WTC11 (cell line): ENCODE measurements around the gene LYPD6B. TPM values are rescaled to one million over a fixed set of nuclear protein-coding genes. Genes with fewer than 3 reads are reported as not detected.

Experiments used
- ATAC-seq: fragments of 200-7000 bp; cut with Tn5 transposase; 2 replicates; pipeline ENCODE4 v1.10.0; 2021; ENCODE audit warnings: mild to moderate bottlenecking, moderate library complexity
- CTCF ChIA-PET: fragments of 300-600 bp; sonication (Branson Sonifier 250); formaldehyde crosslinking; loops from one replicate; lab custom pipeline; 2021; ENCODE audit warnings: antibody characterized with exemption; lab: Charles Lee
- POLR2A ChIA-PET: fragments of 350-600 bp; sonication (Branson Sonifier 250); formaldehyde crosslinking; loops from one replicate; lab custom pipeline; 2021; ENCODE audit warnings: antibody characterized with exemption; lab: Charles Lee
- DNase-seq: peaks from one replicate; pipeline ENCODE4 v3.0.0; 2021; ENCODE audit warnings: low spot score
- H3K27ac Mint-ChIP-seq: 2 replicates; pipeline ENCODE4 v1.8.0; 2021; ENCODE audit warnings: mixed read lengths
- H3K27me3 Mint-ChIP-seq: 2 replicates; pipeline ENCODE4 v1.8.0; 2021; ENCODE audit warnings: low read depth, mild to moderate bottlenecking, moderate library complexity, mixed read lengths
- H3K36me3 Mint-ChIP-seq: 2 replicates; pipeline ENCODE4 v1.8.0; 2021; ENCODE audit warnings: mixed read lengths
- H3K4me1 Mint-ChIP-seq: 2 replicates; pipeline ENCODE4 v1.8.0; 2022; ENCODE audit warnings: mixed read lengths
- H3K4me3 Mint-ChIP-seq: 2 replicates; pipeline ENCODE4 v1.8.0; 2021; ENCODE audit warnings: mild to moderate bottlenecking, moderate library complexity, mixed read lengths
- H3K9me3 Mint-ChIP-seq: 2 replicates; pipeline ENCODE4 v1.8.0; 2021; ENCODE audit warnings: mixed read lengths
- ARID4B ChIP-seq: sonication (generic); formaldehyde crosslinking; IDR thresholded peaks from 2 replicates; pipeline ENCODE4 v1.8.0; 2023; ENCODE audit warnings: missing genetic modification reagents, mild to moderate bottlenecking, borderline replicate concordance
- ATF1 ChIP-seq: sonication (generic); formaldehyde crosslinking; IDR thresholded peaks from 2 replicates; pipeline ENCODE4 v1.8.1; 2023; ENCODE audit warnings: mild to moderate bottlenecking, moderate library complexity, missing genetic modification reagents
- ATF6 ChIP-seq: sonication (generic); formaldehyde crosslinking; IDR thresholded peaks from 2 replicates; pipeline ENCODE4 v1.8.1; 2023; ENCODE audit warnings: mild to moderate bottlenecking, missing genetic modification reagents
- CREB1 ChIP-seq: sonication (generic); formaldehyde crosslinking; IDR thresholded peaks from 2 replicates; pipeline ENCODE4 v1.8.0; 2023; ENCODE audit warnings: mild to moderate bottlenecking, missing genetic modification reagents
- E2F5 ChIP-seq: sonication (generic); formaldehyde crosslinking; IDR thresholded peaks from 2 replicates; pipeline ENCODE4 v1.8.1; 2022; ENCODE audit warnings: mild to moderate bottlenecking, moderate library complexity, missing genetic modification reagents
- FOXK1 ChIP-seq: sonication (generic); formaldehyde crosslinking; IDR thresholded peaks from 2 replicates; pipeline ENCODE4 v1.8.0; 2022; ENCODE audit warnings: mild to moderate bottlenecking, moderate library complexity, missing genetic modification reagents
- FOXP4 ChIP-seq: sonication (generic); formaldehyde crosslinking; IDR thresholded peaks from 2 replicates; pipeline ENCODE4 v1.8.0; 2022; ENCODE audit warnings: mild to moderate bottlenecking, missing genetic modification reagents
- GRHL2 ChIP-seq: fragments of 250-450 bp; sonication (Bioruptor Pico); IDR thresholded peaks from 2 replicates; pipeline ENCODE4 v1.8.0; 2022; ENCODE audit warnings: mild to moderate bottlenecking, moderate library complexity; ENCODE audit not compliant: insufficient replicate concordance, severe bottlenecking
- GTF2I ChIP-seq: fragments of 250-450 bp; sonication (Bioruptor Pico); conservative IDR thresholded peaks from 2 replicates; pipeline ENCODE4 v1.4.0; 2021; ENCODE audit warnings: mild to moderate bottlenecking
- HMGXB4 ChIP-seq: sonication (generic); formaldehyde crosslinking; IDR thresholded peaks from 2 replicates; pipeline ENCODE4 v1.8.1; 2023; ENCODE audit warnings: mild to moderate bottlenecking, moderate library complexity, missing genetic modification reagents
- KAT7 ChIP-seq: sonication (generic); formaldehyde crosslinking; IDR thresholded peaks from 2 replicates; pipeline ENCODE4 v1.8.1; 2023; ENCODE audit warnings: missing genetic modification reagents, mild to moderate bottlenecking, borderline replicate concordance
- NR1H2 ChIP-seq: sonication (generic); formaldehyde crosslinking; IDR thresholded peaks from 2 replicates; pipeline ENCODE4 v1.9.0; 2021; ENCODE audit warnings: mild to moderate bottlenecking, moderate library complexity, missing genetic modification reagents
- NR2C2 ChIP-seq: sonication (generic); formaldehyde crosslinking; IDR thresholded peaks from 2 replicates; pipeline ENCODE4 v1.8.0; 2022; ENCODE audit warnings: mild to moderate bottlenecking, missing genetic modification reagents
- OVOL2 ChIP-seq: fragments of 250-450 bp; sonication (Bioruptor Pico); IDR thresholded peaks from 2 replicates; pipeline ENCODE4 v1.9.0; 2021; ENCODE audit warnings: mild to moderate bottlenecking, borderline replicate concordance
- SOX15 ChIP-seq: fragments of 250-450 bp; sonication (Bioruptor Pico); IDR thresholded peaks from 2 replicates; pipeline ENCODE4 v1.9.0; 2021; ENCODE audit warnings: mild to moderate bottlenecking
- TCF7 ChIP-seq: sonication (generic); formaldehyde crosslinking; IDR thresholded peaks from 2 replicates; pipeline ENCODE4 v1.8.0; 2022; ENCODE audit warnings: mild to moderate bottlenecking, low read depth, missing genetic modification reagents, moderate library complexity
- total RNA-seq: library from RNA; stranded (reverse); gene quantifications from 3 replicates; pipeline ENCODE4 v1.2.3, GENCODE V29; 2021
- TF ChIP-seq, protein P1 (sequence below): sonication (generic); formaldehyde crosslinking; IDR thresholded peaks from 2 replicates; pipeline ENCODE4 v1.8.1; 2022; ENCODE audit warnings: low read depth, mild to moderate bottlenecking, moderate library complexity, missing genetic modification reagents, borderline replicate concordance
- TF ChIP-seq, protein P2 (sequence below): sonication (generic); formaldehyde crosslinking; IDR thresholded peaks from 2 replicates; pipeline ENCODE4 v1.8.1; 2022; ENCODE audit warnings: mild to moderate bottlenecking, missing genetic modification reagents, moderate library complexity, borderline replicate concordance

The LYPD6B gene
- total RNA-seq, 1 experiment from 2014 or later: 1.6 TPM

DNA sequence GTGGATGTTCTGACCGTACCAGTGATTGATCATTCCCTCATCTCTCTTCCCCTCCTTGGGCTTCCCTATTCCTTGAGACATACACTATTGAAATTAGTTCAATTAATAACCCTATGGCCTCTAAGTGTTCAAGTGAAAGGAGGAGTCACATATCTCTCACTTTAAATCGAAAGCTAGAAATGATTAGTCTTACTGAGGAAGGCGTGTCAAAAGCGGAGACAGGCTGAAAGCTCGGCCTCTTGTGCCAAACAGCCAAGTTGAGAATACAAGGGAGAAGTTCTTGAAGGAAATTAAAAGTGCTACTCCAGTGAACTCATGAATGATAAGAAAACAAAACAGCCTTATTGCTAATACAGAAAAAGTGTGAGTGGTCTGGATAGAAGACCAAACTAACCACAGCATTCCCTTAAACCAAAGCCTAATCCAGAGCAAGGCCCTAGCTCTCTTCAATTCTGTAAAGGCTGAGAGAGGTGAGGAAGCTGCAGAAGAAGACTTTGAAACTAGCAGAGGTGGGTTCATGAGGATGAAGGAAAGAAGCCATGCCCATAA lies 147.5 kb downstream of the LYPD6B start (continued):
- TF ChIP-seq, protein P1, sequence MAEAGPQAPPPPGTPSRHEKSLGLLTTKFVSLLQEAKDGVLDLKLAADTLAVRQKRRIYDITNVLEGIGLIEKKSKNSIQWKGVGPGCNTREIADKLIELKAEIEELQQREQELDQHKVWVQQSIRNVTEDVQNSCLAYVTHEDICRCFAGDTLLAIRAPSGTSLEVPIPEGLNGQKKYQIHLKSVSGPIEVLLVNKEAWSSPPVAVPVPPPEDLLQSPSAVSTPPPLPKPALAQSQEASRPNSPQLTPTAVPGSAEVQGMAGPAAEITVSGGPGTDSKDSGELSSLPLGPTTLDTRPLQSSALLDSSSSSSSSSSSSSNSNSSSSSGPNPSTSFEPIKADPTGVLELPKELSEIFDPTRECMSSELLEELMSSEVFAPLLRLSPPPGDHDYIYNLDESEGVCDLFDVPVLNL (CRISPR knock-in tag): no peak
- TF ChIP-seq ATF1 (CRISPR knock-in tag) (no peak), NR1H2 (no peak), FOXP4 (CRISPR knock-in tag) (no peak), HMGXB4 (CRISPR knock-in tag) (no peak), OVOL2 (CRISPR knock-in tag) (no peak), GTF2I (CRISPR knock-in tag) (no peak)
- TF ChIP-seq, protein P2, sequence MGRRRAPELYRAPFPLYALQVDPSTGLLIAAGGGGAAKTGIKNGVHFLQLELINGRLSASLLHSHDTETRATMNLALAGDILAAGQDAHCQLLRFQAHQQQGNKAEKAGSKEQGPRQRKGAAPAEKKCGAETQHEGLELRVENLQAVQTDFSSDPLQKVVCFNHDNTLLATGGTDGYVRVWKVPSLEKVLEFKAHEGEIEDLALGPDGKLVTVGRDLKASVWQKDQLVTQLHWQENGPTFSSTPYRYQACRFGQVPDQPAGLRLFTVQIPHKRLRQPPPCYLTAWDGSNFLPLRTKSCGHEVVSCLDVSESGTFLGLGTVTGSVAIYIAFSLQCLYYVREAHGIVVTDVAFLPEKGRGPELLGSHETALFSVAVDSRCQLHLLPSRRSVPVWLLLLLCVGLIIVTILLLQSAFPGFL (CRISPR knock-in tag): no peak

GRCh38 chr2:149187057-149187456 lies 148.6 kb downstream of the LYPD6B start:
- no peak overlapping the region for H3K27ac Mint-ChIP-seq
- H3K4me1 Mint-ChIP-seq: peaks cover 5% of the 10 kb centered on the region
- POLR2A ChIA-PET: no interaction called here
- no peak for ATAC-seq
- no peak overlapping the region for H3K4me3 Mint-ChIP-seq
- DNase-seq: no peak
- no peaks in the 10 kb centered on the region for H3K9me3 Mint-ChIP-seq
- no peaks in the 10 kb centered on the region for H3K27me3 Mint-ChIP-seq
- CTCF ChIA-PET: no interaction called here
- no peaks in the 10 kb centered on the region for H3K36me3 Mint-ChIP-seq
- TF ChIP-seq ATF6 (no peak), KAT7 (CRISPR knock-in tag) (no peak), GRHL2 (no peak), ARID4B (CRISPR knock-in tag) (no peak), TCF7 (no peak), E2F5 (CRISPR knock-in tag) (no peak), ATF1 (CRISPR knock-in tag) (no peak), NR2C2 (CRISPR knock-in tag) (no peak), FOXP4 (CRISPR knock-in tag) (no peak), SOX15 (CRISPR knock-in tag) (no peak), GTF2I (CRISPR knock-in tag) (no peak), CREB1 (CRISPR knock-in tag) (no peak), FOXK1 (no peak)
